AML-193 (cell line): ENCODE results near the gene KRABD2.
"Not testable (repeated sequence)": the region's sequence is repeated elsewhere in the genome, so short reads cannot be mapped to it uniquely, and the experiment has no call there.

ENCODE experiments used
- DNase-seq, 2 experiments: peaks; one replicate each; lab custom pipeline; 2025; lab: John Stamatoyannopoulos, UW

KRABD2 gene

DNA sequence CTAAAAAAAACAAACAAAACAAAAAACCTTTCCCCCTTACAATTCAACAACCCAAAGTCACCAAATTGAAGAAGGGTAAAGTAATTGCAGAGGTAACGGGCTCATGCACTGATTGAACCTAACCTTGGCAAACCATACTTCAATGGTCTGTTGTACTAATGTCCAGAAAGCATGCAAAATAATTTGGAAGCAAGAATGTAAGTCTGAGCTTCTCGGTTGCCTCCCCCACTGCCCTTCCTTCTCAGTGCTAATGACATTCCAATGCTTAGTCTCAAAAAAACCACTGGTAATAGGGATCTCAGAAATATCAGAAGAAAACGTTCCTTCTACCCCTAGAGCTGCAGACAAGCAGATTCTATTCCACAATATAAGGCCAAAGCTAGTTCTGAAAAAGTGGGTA, 15.8 kb downstream of the KRABD2 start:
- DNase-seq: no peak

DNA sequence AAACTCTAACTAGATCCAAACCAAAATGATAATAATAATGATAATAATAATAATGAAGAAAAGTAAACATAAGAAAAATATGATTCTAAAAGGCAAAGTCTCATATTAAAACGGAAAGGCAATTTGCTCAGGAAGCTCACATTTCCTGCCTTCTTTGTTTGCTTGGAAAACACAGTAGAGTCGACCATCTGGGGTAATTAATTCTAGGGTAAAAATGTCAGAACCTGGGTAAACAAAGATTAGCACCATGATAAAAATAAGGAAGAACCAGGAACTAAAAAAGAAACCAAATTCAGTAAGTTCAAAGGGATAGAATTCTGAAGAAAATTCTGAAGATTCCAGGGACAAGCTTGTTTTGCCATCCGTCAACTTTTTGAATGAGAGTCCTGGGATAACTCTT, 16.2 kb downstream of the KRABD2 start:
- DNase-seq: no peak

DNA sequence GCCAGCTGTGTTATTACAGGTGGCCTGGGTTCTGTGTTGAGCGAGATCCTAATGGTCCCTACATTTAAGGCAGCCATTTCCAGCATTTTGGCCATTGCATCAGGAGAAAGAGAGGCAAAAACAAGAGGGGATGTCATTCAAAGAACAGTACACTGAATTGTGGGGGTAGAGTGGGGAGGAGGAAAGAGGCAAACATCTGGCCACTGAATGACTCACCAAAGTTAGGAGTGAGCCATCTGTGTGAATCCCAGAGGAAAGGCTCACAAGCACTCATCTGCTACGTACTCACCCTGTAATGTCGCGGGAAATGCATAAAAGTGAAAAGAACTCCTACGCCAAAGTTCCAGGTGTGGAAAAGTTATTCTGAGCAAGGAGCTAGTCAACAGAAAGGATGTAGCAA, 16.7 kb downstream of the KRABD2 start:
- no peak for DNase-seq

DNA sequence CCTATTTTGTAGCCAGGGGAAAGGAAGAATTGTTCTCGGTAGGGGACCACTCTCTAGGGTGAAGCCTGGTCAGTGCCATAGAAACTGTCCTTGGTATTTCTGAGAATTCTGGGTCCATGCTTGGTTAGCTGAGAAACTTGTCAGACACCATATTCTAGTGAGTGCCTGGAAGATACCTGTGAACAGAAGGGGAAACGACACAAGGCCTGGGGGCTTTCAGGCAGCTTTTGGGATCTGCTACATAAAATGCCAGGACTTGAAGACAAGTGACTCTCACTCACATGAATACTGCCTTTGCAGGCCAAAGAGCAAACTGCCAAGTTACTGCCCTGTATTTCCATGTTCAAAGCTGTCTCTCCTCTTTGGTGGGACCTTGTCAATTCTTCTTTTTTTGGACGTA, 18.6 kb downstream of the KRABD2 start:
- no peak for DNase-seq

DNA sequence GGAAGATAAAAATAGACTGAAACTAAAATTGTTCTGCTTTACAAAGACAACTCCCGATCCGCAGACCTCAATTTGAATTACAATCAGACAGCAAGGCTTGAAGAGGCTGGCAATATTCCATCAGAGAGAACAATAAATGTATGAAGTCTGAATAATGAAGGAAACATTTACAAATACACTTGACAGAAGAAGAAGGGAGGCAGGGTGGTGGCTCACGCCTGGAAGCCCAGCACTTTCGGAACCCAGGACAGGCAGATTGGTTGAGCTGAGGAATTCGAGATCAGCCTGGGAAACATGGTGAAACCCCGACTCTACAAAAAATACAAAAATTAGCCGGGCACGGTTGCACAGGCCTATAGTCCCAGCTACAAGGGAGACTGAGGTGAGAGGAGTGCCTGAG, 22.3 kb downstream of the KRABD2 start:
- no peak for DNase-seq

DNA sequence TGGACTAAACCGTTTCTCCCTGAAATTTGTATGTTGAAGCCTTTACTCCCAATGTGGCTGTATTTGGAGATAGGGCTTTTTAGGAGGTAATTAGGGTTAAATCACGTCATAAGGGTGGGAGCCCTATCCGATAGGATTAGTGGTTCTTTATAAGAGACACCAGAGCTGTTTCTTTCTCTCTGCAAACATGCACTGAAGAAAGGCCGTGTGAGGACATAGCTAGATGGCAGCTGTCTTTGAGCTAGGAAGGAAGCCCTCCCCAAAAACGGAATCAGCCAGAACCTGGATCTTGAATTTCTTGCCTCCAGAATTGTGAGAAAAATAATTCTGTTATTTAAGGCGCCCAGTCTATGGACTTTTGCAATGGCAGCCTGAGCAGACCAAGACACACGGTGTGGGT, 22.8 kb downstream of the KRABD2 start:
- DNase-seq: no peak

DNA sequence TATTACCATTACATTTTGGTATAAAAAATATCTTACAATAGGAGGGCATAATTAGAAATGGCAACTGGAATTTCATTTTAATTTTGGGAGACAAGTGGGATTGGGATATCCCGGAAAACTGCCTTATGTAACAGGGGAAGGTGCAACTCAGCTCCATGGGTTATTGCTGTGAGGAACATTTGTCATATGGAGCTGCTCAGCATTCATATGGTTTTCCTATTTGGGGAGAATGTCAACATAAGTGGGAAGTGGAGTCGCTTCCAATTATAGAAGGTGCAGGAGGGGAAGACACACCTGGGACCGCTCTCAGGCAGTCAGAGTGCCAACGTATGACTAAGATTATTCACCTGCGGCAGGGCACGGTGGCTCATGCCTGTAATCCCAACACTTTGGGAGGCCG, 26.2 kb downstream of the KRABD2 start:
- DNase-seq: no peak

DNA sequence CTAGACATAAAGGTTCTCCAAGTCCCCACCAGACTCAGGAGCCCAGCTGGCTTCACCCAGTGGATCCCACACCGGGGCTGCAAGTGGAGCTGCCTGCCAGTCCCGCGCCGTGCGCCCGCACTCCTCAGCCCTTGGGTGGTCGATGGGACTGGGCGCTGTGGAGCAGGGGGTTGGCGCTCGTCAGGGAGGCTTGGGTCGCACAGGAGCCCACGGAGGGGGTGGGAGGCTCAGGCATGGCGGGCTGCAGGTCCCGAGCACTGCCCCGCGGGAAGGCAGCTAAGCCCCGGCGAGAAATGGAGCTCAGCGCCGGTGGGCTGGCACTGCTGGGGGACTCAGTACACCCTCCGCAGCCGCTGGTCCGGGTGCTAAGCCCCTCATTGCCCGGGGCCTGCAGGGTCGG, 29.5 kb downstream of the KRABD2 start:
- DNase-seq: not testable (repeated sequence)

DNA sequence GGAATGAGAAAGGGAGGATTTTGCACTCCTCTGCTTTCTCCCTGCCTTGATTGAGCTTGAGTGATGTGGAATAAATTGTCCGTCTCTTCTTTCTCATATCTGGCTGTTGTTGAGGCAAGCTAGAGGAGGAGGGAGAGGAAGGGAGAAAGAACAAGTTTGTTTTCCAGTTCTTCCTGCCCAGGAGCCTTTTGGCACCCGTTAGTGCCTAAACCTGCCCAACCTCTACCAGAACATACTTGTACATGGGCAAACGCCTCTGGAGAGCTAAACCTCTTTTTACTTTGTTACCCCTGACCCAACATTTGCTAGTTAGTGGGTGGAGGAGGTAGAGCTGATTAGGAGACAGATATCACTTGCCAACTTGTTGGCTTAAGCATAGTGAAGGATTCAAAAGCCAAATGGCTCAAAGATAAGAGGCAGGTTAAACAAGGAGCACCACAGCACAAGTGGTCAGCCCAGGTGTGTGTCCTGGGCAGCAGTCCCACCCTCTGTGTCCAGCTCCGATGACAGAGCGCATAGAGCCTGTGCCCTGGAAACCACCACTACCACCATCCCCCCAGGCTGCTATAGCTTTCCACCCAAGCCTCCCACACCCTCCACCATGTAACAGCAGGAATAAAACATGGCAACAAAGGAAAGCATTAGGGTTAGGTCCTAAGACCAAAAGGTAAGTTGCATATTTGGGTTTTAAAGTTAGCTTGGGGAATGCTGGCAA, 30.4 kb downstream of the KRABD2 start:
- no peak for DNase-seq

DNA sequence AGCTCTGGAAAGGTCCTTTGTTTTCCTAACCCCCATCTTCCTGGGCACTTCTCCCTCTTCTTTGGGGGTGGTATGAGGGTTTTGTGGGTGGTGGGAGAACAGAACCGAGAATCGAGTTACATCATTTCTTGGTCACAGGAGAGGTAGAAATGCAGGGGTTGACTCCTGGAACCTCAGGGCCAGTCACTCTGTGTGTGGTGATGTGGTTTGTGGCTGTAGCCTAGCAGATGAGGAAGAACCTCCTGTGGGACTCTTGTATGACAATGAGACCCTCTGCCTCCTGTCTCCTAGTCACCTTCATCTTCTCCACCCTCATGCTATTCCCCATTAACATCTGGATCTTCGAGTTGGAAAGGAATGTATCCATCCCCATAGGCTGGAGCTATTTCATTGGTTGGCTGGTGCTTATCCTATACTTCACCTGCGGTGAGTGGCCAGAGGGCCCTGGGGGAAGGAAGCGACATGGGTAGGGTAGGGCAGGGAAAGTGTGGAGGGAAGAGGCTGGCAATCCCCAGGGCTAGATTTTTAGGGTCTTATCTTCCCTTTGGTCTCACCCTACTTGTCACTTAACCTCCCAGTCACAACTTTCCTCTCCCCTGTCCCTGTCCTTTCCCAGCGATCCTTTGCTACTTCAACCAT, 31.3 kb downstream of the KRABD2 start:
- DNase-seq: no peak

DNA sequence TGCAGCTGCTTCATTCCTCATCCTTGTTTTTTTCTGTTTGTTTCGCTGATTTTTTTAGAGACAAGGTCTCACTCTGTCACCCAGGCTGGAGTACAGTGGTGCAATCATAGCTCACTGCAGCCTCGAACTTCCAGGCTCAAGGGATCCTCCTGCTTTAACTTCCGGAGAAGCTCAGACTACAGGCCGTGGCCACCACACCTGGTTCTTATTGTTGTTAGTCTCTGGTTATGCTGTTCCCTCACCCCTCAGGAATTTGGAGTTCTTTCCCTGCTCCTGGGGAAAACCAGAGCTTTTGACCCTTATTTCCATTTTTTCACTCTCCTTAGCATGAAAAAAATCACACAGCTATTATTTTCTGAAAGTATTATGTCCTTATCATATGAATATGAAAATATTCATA, 35.0 kb downstream of the KRABD2 start:
- DNase-seq: no peak

DNA sequence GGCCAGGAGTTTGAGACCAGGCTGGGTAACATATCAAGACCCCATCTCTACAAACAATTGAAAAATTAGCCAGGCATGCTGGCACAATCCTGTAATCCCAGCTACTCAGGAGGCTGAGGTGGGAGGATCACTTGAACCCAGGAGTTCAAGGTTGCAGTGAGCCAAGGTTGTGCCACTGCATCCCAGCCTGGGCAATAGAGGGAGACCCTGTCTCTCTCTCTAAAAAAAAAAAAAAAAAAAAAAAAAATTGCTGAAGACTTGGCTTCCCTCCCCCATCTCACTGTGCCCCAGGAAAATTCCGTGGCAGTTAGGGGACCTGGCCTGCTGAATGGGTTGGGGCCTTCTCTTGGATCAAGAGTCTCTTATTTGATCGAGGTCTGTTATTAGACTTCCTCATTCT, 37.0 kb downstream of the KRABD2 start, which contains the start of gene ODF4:
TSS of gene ODF4 (plus strand) at position 301 of the 400 bp plus-strand sequence. CDS start 212 bp downstream, outside the sequence.
- no peak for DNase-seq

DNA sequence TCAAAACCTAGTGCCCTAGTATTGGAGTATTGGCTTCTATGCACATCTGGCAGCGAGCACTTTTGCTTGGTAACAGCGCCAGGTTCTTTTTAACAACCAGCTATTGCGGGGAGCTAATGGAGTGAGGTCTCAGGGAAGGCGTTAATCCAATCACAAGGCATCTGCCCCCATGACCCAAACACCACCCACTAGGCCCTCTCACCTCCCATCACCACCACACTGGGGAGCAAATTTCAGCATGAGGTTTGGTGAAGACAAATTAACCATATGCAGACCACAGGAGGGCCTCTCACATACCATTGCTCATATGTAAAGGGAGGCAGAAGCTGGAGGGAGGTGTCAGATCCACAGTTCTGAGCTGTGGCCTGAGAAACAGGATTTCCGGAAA, 37.8 kb downstream of the KRABD2 start:
- DNase-seq: no peak

DNA sequence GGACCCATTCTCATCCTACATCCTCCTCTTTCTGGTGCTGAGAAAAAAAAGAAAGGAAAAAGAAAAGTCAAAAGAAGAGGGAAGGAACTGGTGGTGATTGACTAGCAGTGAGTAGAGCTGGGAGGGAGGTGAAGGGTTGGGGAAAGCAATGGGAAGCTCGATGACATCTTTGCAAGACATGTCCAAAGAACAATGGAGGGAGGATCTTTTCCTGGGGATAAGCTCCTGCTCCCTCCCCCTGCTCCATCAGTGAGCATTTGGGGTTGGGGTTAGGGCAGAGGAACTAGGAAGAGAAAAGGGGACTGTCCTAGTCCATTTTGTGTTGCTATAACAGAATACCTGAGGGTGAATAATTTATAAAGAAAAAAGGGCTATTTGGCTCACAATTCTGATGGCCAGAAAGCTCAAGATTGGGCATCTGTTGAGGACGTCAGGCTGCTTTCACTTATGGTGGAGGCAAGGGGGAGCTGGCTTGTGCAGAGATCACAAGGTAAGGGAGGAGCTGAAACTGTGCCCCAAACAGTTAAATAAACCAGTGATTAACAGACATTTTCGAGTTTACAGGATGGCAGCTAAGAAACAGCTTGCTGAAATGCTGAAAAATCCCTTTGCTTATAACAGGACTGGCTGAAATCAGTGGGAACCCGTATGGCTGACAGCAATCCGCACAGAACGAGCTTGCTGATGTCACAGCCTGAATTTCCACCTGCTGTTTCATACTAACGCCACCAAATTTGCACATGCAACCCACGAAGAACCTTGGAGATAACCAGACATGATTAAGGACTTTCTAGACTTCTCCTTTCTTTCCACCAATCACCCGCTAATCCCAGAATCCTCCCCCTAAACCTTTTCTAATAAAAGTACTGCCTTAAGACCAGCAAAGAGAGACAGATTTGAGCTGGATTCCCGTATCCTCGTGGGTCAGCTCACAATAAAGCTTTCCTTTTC, 38.4 kb downstream of the KRABD2 start:
- DNase-seq: no peak

DNA sequence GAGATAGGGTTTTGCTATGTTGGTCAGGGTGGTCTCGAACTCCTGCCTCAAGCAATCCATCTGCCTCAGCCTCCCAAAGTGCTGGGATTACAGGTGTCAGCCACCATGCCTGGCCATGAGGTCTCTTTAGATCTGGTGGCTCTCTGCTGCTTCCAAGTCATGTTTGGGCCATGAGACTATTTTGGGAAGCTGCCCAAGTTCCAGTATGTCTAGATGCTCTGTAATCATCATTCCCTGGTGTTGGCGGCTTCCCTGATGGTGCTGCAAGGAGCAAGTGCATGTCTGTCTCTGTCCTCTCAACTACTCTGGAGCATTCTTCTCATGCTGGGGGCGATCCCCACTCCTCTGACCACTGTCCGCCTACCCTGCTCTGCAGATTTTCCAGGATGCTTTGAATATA, 43.2 kb downstream of the KRABD2 start:
- no peak for DNase-seq

DNA sequence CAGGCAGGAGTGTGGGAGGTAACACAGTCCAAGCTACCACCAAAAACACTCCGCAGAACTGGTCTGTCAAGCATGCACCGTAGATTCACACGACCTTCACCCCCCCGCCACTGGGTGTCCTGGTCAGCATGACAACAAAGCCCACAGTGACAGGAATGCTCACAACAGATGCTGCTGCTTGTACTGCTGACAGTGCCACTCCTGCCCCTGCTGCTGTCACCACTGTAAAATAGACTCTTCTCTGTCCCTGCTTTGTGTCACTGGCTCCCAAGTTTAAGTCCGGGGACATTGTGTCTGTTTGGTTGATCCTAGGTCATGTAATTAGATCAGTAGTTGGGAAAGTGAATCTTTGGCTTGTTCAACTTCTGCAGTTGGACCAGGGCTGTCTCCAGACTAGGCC, 43.8 kb downstream of the KRABD2 start:
- DNase-seq: no peak

DNA sequence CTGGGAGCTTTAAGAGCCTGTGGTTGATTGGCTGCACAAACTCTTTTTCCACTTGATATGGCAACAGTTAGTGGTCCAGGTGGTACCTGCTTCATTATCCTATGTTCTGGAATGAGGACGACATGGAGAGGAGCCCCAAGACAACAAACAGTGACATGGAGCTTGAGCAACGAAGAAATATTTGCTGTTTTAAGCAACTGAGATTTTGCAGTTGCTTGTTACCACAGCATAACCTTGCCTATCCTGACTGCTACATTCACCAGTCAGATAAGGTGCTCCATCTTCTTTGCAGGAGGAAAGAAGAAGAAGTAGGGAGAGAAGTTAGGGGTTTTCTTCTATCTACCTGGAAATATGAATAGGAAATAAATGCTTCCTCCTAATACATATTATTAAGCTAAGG, 44.4 kb downstream of the KRABD2 start:
- no peak for DNase-seq

DNA sequence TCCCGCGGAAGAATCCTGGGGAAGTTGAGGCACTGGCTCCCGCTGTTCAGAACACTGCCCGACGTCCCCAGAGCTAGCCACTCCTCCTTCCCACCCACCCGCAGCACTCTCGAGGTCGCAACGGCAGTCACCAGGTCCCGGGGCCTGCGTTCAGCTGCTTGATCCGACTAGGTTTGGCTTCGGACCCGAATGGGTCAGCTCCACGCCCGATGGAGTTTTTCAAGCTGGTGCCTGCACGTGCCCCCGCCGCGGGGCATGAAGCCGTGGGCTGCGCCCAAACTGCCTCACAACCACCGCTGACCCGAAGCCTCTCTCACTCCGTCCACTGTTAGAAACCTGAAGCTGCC, 49.2 kb downstream of the KRABD2 start:
- no peak for DNase-seq
